Smooth muscle cell (in vitro differentiated cells): ENCODE data around the gene CELF5. TPM values are rescaled to one million over a fixed set of nuclear protein-coding genes. Genes with fewer than 3 reads are reported as not detected.

Experiments
- DNase-seq: peaks from one replicate; lab custom pipeline; 2025; ENCODE audit not compliant: unreplicated experiment; lab: John Stamatoyannopoulos, UW
- H2AFZ ChIP-seq: fragments of 200-600 bp; sonication (generic); 2 replicates; pipeline ENCODE4 v1.6.0; 2016; ENCODE audit warnings: antibody characterized with exemption, low read depth, mild to moderate bottlenecking
- H3F3A ChIP-seq: fragments of 200-600 bp; sonication (generic); 2 replicates; pipeline ENCODE4 v1.6.0; 2017; ENCODE audit warnings: antibody characterized with exemption, low read depth
- H3K27ac ChIP-seq: fragments of 200-600 bp; sonication (generic); 2 replicates; pipeline ENCODE4 v1.5.1; 2016; ENCODE audit warnings: low read depth, mild to moderate bottlenecking
- H3K27me3 ChIP-seq: fragments of 200-600 bp; sonication (generic); 2 replicates; pipeline ENCODE4 v1.6.1; 2016; ENCODE audit warnings: low read depth, mild to moderate bottlenecking
- H3K36me3 ChIP-seq: fragments of 200-600 bp; sonication (generic); 2 replicates; pipeline ENCODE4 v1.5.1; 2016; ENCODE audit warnings: low read depth
- H3K4me1 ChIP-seq: fragments of 200-600 bp; sonication (generic); 2 replicates; pipeline ENCODE4 v1.5.1; 2016; ENCODE audit warnings: low read depth
- H3K4me2 ChIP-seq: fragments of 200-600 bp; sonication (generic); 2 replicates; pipeline ENCODE4 v1.6.0; 2016; ENCODE audit warnings: mild to moderate bottlenecking
- H3K4me3 ChIP-seq: fragments of 200-600 bp; sonication (generic); 2 replicates; pipeline ENCODE4 v1.5.1; 2016; ENCODE audit warnings: mild to moderate bottlenecking
- H3K79me2 ChIP-seq: fragments of 200-600 bp; sonication (generic); 2 replicates; pipeline ENCODE4 v1.6.0; 2016; ENCODE audit warnings: low read depth, mild to moderate bottlenecking
- H3K9ac ChIP-seq: fragments of 200-600 bp; sonication (generic); 2 replicates; pipeline ENCODE4 v1.6.0; 2016; ENCODE audit warnings: low read depth
- H3K9me3 ChIP-seq: fragments of 200-600 bp; sonication (generic); replicated peaks from 2 replicates; pipeline ENCODE4 v1.5.1; 2016; ENCODE audit warnings: low read depth
- H4K20me1 ChIP-seq: fragments of 200-600 bp; sonication (generic); 2 replicates; pipeline ENCODE4 v1.6.0; 2016; ENCODE audit warnings: low read depth
- CTCF ChIP-seq: fragments of 200-600 bp; sonication (generic); IDR thresholded peaks from 2 replicates; pipeline ENCODE4 v1.5.1; 2017; ENCODE audit warnings: borderline replicate concordance, mild to moderate bottlenecking, antibody characterized with exemption; ENCODE audit not compliant: insufficient read depth, poor library complexity, severe bottlenecking
- WGBS: methylation state at CpG from one replicate; pipeline ENCODE4 v1.1.7; 2016; ENCODE audit warnings: low lambda C conversion rate; 5-methylcytosine and 5-hydroxymethylcytosine counted together
- polyA plus RNA-seq: library from polyadenylated mRNA; unstranded; fragments of >200 nt; fragmentation: Nextera tagmentation; extraction: Ambion mirVana; gene quantifications from 2 replicates; pipeline ENCODE4 v1.2.1, GENCODE V29; 2016
- total RNA-seq: library from RNA; depleted of rRNA; stranded (reverse); fragments of >200 nt; gene quantifications from 2 replicates; pipeline ENCODE4 v1.2.3, GENCODE V29; 2014

Gene CELF5
- total and polyA plus RNA-seq, 2 experiments from 2014 or later = 0.18 TPM; not detected in 1

GRCh38 chr19:3274942-3275582, 50.6 kb downstream of the CELF5 start:
- peaks cover 14% of the 10 kb centered on the region for H3K27me3 ChIP-seq
- H3F3A ChIP-seq = no peaks in the 10 kb centered on the region
- H2AFZ ChIP-seq = no peak overlapping the region
- H3K9ac ChIP-seq = no peak overlapping the region
- H3K36me3 ChIP-seq = no peaks in the 10 kb centered on the region
- no peaks in the 10 kb centered on the region for H3K79me2 ChIP-seq
- 25% methylated on average over 19 of the region's 19 CpGs for WGBS
- no peak for TF ChIP-seq CTCF
- H3K27ac ChIP-seq = no peak overlapping the region
- peak overlapping the region; percentile 54 for H3K4me3 ChIP-seq
- no peaks in the 10 kb centered on the region for H4K20me1 ChIP-seq
- H3K4me2 ChIP-seq = peak overlapping the region; percentile 90
- peaks cover 9% of the 10 kb centered on the region for H3K4me1 ChIP-seq
- H3K9me3 ChIP-seq = no peaks in the 10 kb centered on the region
- no peak for DNase-seq

- H2AFZ ChIP-seq = no peak overlapping the region
Observed at GRCh38 chr19:3275583-3276340, 51.3 kb downstream of the CELF5 start.

GRCh38 chr19:3276341-3276799, 51.9 kb downstream of the CELF5 start:
- Histone ChIP-seq H3K4me3 (no peak overlapping the region), H3K9ac (no peak overlapping the region), H3K9me3 (no peaks in the 10 kb centered on the region), H2AFZ (no peak overlapping the region), H4K20me1 (no peaks in the 10 kb centered on the region), H3K4me1 (peaks cover 9% of the 10 kb centered on the region), H3K27me3 (peaks cover 14% of the 10 kb centered on the region), H3K36me3 (no peaks in the 10 kb centered on the region), H3K79me2 (no peaks in the 10 kb centered on the region), H3K27ac (no peak overlapping the region), H3F3A (no peaks in the 10 kb centered on the region), H3K4me2 (no peak overlapping the region)
- no peak for TF ChIP-seq CTCF
- 7% methylated on average over 6 of the region's 11 CpGs for WGBS
- no peak for DNase-seq

More at GRCh38 chr19:3275583-3276340, 51.3 kb downstream of the CELF5 start:
- TF ChIP-seq CTCF = peak; percentile 40
- Histone ChIP-seq H3K9me3 (no peaks in the 10 kb centered on the region), H3K9ac (no peak overlapping the region), H3F3A (no peaks in the 10 kb centered on the region), H3K4me3 (peak overlapping the region; percentile 54), H3K4me1 (peaks cover 9% of the 10 kb centered on the region), H4K20me1 (no peaks in the 10 kb centered on the region), H3K36me3 (no peaks in the 10 kb centered on the region), H3K4me2 (peak overlapping the region; percentile 90), H3K27me3 (peaks cover 14% of the 10 kb centered on the region), H3K79me2 (no peaks in the 10 kb centered on the region), H3K27ac (no peak overlapping the region)
- DNase-seq = peak; percentile 32
- WGBS = 1% methylated on average over 34 of the region's 45 CpGs
